GM19238 (cell line): Measurements from ENCODE around the gene TCOF1.

Experiments used
- DNase-seq: peaks from one replicate; pipeline ENCODE4 v3.0.0; 2011; ENCODE audit warnings: low spot score; ENCODE audit not compliant: insufficient read length

TCOF1 gene, protein sequence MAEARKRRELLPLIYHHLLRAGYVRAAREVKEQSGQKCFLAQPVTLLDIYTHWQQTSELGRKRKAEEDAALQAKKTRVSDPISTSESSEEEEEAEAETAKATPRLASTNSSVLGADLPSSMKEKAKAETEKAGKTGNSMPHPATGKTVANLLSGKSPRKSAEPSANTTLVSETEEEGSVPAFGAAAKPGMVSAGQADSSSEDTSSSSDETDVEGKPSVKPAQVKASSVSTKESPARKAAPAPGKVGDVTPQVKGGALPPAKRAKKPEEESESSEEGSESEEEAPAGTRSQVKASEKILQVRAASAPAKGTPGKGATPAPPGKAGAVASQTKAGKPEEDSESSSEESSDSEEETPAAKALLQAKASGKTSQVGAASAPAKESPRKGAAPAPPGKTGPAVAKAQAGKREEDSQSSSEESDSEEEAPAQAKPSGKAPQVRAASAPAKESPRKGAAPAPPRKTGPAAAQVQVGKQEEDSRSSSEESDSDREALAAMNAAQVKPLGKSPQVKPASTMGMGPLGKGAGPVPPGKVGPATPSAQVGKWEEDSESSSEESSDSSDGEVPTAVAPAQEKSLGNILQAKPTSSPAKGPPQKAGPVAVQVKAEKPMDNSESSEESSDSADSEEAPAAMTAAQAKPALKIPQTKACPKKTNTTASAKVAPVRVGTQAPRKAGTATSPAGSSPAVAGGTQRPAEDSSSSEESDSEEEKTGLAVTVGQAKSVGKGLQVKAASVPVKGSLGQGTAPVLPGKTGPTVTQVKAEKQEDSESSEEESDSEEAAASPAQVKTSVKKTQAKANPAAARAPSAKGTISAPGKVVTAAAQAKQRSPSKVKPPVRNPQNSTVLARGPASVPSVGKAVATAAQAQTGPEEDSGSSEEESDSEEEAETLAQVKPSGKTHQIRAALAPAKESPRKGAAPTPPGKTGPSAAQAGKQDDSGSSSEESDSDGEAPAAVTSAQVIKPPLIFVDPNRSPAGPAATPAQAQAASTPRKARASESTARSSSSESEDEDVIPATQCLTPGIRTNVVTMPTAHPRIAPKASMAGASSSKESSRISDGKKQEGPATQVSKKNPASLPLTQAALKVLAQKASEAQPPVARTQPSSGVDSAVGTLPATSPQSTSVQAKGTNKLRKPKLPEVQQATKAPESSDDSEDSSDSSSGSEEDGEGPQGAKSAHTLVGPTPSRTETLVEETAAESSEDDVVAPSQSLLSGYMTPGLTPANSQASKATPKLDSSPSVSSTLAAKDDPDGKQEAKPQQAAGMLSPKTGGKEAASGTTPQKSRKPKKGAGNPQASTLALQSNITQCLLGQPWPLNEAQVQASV (N-terminal part only)

DNA sequence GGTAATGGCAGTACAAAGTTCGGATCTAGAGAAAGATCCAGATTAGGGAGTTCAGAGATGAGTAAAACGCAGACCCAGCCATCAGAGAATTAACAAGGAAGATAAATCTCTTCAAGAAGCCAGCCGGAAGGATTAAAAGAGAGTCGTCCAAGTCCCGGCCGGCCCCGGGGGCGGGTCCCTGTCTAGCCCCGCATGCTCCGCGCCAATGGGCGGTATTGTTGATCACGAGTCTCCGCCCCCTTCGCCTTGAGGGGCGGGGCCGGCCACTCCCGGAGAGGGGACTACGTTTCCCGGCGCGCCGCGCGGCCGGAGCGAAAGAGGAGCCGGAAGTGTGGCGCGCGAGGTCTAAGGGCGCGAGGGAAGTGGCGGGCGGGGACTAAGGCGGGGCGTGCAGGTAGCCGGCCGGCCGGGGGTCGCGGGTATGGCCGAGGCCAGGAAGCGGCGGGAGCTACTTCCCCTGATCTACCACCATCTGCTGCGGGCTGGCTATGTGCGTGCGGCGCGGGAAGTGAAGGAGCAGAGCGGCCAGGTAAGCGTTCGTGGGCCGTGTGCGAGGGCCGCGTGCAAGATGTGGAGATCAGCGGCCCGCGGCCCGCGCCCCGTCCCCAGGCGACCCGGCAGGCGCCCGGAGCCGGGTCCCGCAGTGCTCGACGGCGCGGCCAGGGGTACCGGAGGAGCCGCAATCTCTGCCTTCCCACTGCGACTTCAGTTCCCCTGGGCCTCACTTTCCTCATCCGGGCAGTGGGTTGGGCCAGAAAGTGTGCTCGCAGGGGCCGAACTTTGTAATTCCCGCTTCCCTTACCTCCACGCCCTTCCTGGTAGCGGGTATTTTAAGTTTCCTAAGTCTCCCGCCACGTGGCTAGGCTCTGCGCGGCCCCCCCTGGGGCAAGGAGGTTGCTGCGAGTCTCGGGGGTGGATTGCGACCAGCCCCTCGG is at the start of gene TCOF1:
TSS of gene TCOF1 (plus strand) at position 372 of the 935 bp plus-strand sequence. CDS start at position 422, 50 bp downstream.
- DNase-seq = peak; percentile 89

DNA sequence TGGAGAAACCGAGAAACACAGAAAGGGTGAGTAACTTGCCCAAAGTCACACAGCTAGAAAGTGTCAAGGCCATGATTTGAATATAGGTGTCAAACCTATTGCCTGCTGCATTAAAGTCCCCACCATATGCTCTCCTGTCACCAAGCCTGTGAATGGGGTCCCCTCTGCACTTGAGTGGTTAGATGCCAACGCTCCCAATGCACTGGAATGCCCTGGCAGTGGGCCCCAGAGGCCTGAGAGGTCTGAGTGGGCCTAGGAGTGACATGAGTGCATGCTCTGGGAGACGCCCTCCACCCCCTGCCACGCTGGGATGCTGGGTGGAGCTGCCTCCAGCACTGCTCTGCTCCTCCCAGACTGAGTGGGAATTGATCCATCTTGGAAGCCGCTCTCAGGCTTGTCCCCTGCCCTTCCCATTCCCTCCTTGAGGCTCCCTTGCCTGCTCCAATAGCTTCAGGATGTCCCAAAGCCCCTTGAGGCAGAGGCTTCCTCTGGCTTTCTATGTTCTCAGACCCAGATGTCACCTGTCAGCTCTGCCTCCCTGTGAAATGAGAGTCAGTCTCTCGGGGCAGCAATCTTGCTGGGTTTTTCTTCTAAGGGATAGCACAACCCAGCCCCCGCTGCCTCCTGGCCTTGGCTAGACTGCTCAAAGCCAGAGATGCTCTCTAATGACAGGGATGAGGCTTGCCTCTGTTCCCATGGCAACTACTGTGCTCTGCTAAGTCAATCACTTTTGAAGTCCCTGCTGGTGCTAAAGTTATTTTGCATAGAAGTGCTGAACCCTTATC is 48.2 kb upstream of the TCOF1 start:
- DNase-seq = no peak

DNA sequence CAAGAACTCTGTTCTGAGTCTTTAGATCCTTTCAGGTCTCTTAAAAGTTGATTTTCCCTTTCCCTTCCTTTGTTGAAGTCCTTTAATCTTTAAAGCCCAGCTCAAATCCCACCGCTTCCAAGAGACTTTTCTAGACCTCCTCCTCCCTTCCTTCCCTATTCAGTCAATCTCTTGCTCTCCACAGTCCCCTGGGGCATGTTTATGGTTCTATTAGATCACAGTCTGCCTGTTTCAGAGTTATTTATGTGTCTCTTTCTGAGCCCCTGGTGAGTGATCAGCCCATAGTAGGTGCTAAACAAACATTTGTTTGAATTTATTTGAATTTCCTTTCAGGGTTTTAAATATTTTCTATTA is 47.6 kb upstream of the TCOF1 start:
- no peak for DNase-seq

DNA sequence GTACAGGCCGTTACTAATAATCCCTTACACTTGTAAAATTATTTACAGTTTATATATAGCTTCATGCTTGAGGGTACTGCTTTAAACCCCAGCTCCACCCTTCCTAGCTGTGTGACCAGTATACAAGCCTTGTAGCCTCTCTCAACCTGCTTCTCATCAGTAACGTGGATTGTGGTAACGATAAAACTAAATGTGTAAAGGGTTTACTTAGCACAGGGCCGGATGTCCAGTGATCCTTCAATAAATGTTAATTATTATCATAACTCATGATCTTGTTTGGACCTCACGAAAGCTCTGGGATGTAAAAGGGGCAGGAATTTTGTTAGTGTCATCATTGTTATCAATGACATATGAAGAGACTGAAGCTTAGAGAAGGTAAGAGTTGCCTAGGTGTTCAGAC is 47.3 kb upstream of the TCOF1 start:
- no peak for DNase-seq

DNA sequence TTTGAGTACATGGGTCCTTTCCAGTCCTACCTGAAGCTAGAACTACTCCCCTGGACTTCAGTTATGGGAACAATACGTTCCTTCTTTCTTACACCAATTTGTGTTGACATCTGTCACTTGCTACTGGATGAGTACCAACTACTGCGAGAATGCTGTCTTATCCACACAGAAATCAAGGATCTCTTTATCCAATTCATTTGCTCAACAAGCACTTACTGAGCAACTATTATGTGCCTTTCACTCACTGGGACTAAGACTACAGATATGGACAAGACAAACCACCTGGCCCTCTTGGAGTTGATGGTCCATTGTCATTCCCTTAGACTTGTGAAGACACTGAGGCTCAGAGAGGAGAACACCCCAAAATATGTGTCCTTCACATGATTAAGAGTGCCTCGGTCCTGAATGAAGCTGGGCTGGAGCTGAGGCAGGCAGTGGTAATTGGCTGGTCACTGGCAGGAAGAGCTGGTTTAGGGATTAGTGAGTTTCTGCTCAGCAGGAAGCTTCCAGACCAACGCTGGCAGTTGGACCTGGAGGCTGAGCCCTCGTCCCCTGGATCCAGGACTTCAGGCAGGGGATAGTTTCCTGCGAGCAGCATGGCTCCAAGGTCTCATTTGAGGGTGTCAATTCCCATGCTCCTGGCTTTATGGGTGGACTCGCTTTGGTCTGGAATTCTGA is 46.3 kb upstream of the TCOF1 start:
- no peak for DNase-seq

DNA sequence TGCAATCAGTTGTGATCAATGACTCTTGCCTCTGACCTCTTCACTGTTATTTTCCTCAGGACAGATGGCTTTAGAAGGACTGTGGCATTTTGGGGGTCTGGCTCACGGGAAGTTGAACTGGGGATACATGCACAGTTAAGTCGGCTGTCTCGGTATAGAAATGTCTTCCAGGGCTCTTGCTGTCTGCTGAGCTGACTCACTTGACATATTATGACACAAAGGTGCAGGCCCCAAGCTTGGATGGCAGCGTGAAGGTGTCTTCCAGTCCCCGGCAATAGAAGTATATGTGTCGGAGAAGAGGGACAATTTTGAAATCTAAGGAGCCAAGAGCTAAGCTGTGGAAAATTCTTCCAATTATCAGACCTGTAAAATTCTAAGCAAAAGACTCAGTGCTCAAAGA is 45.0 kb upstream of the TCOF1 start:
- no peak for DNase-seq

DNA sequence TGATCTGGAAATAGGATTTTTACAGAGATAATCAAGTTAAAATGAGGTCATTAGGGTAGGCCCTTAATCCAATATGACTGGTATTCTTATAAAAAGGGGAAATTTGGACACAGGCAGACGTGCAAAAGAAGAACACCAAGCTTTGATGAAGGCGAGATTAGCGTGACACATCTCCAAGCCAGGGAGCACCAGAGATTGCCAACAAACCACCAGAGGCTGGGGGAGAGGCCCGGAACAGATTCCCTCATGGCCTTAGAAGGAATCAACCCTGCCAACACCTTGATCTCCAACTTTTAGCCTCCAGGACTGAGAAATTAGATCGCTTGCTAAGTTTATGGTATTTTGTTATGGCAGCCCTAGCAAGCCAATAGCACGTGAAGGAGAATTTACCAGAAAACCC is 44.0 kb upstream of the TCOF1 start:
- DNase-seq = no peak

DNA sequence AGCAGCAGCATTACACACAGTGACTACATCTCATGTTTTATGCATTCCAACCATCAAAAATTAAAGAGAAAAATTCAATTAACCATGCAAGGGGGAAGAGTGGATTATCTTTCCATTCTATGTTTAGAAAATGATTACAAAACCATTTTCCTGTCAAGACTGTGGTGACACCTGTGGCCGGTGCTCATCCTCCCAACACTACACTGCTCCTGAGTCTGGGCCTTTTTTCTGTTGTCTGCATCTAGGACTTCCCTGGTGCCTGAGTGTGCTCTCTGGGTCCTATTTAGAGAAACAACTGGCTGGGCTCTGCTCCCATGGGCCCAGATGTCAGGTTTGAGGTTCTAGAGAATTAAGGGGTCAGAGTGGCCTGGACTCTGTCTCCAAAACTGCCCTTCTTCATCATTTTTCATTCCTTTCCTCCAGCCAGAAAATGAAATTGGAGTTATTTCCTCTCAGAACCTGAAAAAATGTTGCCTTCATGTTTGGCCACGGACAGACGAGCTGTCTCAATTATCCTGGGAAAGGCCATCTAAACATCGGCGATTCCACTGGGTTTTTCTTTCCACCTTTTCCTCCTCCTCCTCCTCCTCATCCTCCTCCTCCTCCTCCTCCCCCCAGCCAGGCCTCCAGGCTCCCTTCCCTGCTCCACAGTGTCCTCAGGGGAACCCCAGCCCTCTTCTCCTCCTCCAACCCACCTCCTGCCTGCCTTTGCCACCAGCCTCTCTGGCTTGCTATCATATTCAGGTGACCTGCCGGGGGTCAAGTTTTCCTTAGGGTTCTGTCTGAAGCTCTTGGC is 43.4 kb upstream of the TCOF1 start:
- DNase-seq = no peak

DNA sequence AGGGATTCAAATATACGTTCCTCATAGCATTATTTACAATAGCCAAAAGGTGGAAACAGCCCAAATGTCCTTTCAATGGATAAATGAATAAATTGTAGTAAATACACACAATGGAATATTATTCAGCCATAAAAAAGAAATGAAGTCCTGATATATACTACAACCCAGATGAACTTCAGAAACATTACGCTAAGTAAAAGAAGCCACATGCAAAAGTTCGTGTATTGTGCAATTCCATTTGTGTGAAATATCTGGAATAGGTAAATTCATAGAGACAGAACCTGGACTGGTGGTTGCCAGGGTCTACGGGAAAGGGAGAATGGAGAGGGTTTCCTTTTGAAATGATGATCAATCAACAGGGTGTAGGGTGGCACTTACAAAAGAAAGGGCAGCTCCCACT is 42.3 kb upstream of the TCOF1 start:
- no peak for DNase-seq

DNA sequence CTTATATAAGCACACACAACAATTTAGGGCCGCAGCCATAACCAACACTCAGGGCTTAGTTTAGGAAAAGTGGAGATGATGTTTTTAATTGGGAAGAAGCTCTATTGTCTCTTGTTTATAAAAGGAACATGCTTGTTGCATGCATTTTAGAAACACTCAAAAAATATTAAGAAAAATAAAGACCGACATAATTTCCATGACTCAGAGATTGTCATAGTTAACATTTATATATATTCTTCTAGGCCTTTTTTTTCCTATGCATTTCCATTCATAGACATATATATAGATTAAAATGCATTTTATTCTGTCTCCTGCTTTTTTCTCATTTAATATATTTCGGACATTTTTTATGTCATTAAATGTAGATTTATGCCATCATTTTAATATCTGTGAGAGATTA is 41.2 kb upstream of the TCOF1 start:
- DNase-seq = no peak

DNA sequence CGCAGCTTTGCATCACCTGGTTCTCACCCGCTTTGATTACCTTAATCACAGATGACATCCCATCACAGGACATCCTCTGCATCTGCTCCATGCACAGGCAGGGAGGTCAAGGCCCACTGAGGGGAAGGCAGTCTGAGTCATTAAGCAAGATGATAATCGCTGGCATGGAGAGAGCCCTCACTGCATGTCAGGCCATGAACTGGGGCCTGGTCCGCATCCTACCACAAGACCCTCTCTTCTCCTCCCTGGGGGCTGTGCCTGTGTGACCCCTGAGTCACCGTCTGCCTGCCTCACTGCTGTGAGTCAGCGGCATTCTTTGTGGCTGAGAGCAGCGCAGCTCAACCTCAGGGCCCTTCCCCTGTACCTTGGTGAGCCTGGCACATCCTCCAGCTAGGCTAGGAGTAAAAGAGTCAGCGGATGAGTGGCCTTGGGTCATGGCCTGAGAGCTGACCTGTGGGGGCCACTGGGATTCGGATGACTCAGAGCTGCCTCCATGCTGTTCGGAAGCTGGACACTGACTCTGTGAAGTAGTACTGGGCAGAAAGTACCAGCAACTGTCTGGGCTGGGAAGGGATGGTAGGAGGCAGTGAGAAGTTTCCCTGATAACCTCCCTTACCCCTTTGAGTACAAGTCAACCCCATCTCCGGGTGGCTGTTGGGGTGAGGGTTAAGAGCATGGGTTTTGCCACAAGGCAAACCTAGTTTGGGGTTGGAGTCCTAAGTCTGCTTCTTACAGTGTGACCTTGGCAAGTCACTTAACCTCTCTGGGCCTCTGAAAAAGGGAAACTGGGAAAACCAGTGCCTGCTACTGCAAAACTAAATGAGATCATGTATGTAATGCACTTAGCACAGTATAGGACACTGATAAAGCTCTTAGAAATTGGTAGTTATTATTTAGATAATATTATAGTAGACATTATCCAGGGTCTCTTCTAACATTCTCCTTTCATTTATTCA is 40.2 kb upstream of the TCOF1 start:
- DNase-seq = no peak

DNA sequence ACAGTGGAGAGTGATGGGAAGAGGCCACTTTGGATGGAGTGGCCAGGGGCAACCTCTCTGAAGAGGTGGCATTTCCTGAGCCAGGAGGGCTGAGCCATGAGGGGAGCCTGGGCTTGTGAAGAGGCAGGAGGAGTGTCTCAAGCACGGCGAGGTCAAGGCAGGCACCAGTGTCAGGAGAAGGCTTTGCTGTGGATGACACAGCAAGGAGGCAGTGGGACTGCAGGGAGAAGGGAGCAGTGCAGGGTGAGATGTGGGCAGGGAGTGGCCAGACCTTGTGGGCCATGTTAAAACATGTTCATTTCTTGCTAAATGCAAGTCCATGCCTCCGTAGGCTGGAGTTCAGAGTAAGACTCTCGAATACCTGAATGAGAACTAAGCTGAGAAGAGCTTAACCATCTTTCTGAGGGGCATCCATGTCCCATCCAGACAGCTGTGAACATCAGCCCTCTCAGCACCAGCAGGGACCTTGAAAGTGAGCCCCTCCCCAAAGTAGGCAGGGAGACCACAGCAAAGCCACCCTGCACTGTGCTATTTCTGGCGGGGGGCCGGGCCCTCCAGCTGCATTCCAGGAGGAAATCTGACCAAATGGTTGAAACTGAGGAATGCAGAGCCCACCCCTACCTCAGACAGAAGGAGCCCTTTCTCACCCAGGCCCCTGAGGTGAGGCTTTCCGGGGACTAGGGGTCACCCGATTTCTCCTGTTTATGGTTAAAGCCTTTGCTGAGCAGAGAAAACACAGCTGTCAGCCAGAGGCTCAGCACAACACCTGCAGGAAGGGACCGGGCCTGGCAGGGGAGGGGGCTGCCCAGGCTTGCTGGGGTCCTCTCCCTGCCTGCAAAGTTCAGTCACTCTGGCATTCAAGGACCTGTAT is 38.6 kb upstream of the TCOF1 start:
- DNase-seq = no peak

DNA sequence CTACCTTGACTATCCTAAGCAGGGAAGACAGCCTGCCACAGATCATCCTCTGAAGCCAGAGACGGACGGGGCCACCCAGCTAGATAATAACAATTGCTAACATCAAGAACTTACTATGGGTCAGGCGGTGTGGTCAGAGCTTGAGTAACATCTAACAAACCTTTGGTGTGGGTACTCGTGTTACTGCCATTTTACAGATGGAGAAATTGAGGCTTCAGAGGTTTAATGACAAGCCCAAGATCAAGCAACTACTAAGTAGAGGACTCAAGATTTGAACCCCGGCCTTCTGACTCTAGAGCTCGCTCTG is 38.1 kb upstream of the TCOF1 start:
- DNase-seq = no peak

DNA sequence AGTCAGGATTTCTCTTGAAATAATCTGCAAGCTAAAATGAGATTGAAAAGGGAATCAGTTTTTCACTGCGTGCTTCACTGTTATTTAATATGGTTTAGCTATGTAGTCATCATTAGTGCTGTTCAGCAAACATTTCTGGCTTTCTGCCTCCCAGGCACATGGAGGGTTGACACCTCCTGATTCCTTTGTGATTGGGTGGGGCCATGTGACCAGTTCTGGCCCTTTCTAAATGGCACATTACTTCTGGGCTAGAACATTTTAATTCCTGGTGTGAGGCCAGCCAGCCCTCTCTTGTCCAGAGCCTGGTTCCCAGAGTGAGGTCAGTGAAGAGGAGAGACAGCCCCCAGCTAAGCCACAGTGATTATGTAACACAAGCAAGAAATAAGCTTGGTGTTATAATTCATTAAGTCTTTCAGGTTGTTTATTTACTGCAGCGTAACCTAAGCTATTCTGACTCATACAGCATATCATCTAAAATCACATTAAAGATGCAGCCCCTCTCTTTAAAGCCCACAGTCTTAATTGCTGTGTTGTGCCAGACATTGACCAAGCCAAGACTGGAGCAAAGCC is 37.4 kb upstream of the TCOF1 start:
- DNase-seq = no peak

DNA sequence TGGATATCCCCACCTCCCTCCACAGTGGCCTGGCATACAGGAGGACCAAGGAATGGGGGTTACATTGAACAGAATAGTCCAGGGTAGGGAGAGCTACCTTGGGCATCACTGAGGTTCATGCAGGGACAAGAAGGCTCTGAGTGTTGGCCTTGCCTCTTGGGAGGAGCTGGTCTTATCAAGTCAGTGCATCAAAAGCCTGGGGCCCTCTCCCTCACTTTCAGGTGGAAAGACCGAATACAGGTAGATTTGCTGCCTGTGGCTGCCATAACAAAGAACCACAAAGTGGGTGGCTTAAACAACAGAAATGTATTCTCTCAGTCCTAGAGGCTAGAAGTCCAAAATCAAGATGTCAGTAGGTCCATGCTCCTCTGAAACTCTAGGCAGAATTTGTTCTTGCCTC is 36.3 kb upstream of the TCOF1 start:
- no peak for DNase-seq

DNA sequence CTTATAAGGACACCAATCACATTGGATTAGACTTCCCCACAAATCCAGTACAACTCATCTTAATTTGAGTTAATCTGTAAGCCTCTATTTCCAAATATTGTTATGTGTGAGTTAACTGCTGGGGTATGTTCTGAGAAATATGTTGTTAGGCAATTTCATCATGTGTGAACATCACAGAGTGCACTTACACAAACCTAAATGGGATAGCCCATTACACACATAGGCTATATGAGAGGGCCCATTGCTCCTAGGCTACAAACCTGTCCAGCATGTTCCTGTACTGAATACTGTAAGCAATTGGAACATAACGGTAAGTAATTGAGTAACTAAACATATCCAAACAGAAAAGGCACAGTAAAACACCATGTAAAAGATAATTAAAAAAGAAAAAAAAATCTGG is 35.7 kb upstream of the TCOF1 start:
- no peak for DNase-seq
